Stimulated activated CD4-positive, alpha-beta T cell treated with anti-CD3 and anti-CD28 coated beads, Interleukin-12 subunit alpha, Interleukin-12 subunit beta, amount 100 ng/mL, for 4 hours (primary cell): ENCODE data around the gene P3R3URF.
"Not testable (repeated sequence)": the region's sequence is repeated elsewhere in the genome, so short reads cannot be mapped to it uniquely, and the experiment has no call there.

Experiments
- DNase-seq: peaks from one replicate; pipeline ENCODE4 v3.0.0-alpha.2; 2020

P3R3URF gene

DNA sequence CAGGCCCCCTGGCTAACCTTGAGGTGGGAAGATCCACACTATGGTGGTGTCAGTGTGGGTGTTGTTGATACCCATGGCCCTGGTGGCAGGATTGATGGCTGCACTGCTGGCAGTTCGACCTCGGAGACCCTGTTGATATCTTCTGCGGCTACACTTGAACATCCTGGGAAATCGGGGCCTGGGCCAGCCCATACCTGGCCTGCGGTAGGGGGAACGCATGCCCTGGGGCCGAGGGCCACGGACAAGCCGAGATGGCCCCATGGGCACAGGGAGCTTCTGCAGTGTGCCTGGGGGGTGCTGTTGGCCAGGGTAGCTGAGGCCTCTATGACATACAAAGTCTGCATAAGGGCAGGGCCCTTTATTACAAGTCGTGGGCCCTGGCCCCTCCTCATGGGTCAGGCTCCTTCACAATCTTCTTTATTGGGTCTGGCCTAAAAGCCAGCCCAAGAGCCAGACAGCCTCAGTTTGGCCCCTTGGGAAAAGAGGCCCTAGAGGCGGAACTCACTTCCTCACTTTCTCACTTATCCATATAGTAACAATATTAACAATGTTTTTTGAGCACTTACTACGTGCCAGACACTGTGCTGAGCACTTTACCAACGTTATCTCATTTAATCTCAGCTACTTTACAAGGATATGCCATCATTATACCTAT lies at the start of gene P3R3URF:
Gene P3R3URF, minus strand, starts transcription at position 278 of the 655 bp plus-strand sequence. Its CDS starts 17 bp downstream, at position 261.
- no peak for DNase-seq

GRCh38 chr1:46224966-46225365 lies 48.7 kb upstream of the P3R3URF start:
- DNase-seq = no peak

DNA sequence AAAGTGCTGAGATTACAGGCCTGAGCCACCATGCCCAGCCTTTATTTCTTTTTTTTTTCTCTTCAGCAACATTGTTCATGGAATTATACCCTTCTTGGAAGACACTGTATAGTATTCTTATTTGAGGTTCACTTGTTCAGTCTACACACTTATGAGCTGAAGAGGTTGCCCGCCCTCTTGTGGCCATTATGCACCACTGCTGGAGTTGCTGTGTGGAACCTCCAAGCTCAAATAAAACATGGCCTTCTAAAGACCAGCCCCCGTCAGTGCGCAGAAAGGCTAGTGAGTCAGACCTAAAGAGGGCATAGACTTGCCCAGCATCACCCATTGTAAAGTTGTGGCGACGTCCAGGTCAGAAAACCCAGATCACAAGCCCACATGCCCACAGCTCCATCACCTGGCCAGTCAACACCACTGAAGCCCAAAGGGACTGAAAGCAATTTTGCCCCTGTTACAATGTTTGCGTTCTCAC lies 47.2 kb upstream of the P3R3URF start:
- DNase-seq = peak; percentile 46

DNA sequence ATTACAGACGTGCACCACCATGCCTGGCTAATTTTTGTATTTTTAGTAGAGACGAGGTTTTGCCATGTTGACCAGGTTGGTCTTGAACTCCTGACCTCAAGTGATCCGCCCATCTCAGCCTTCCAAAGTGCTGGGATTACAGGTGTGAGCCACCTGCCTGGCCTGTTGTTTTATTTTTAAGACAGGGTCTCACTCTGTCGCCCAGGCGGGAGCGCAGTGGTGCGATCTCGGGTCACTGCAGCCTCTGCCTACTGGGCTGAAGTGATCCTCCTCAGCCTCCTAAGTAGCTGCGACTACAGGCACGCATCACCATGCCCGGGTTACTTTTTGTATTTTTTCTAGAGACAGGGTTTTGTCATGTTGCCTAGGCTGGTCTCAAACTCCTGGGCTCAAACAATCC lies 46.8 kb upstream of the P3R3URF start:
- DNase-seq = not testable (repeated sequence)

DNA sequence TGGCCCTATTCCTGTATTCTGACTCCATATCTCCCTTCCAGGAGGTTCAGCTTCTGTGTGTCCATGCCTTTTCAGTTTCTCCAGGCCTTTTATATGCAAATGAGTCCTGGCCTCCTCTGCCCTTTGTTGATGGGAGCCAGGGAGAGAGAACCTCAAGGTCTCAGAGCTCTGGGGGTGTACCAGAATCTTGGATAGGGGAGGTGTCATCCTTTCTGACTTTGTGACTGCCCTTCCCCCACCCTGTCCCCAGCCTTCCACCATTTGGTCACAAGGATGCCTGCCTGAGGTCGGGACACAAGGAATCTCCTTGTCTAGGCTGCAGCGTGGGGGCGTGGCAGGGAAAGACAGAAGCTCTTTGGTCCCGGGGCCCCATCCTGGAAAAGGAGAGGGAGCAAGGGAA lies 45.5 kb upstream of the P3R3URF start:
- no peak for DNase-seq

- no peak for DNase-seq
Measured at GRCh38 chr1:46220808-46221207, 44.5 kb upstream of the P3R3URF start.

DNA sequence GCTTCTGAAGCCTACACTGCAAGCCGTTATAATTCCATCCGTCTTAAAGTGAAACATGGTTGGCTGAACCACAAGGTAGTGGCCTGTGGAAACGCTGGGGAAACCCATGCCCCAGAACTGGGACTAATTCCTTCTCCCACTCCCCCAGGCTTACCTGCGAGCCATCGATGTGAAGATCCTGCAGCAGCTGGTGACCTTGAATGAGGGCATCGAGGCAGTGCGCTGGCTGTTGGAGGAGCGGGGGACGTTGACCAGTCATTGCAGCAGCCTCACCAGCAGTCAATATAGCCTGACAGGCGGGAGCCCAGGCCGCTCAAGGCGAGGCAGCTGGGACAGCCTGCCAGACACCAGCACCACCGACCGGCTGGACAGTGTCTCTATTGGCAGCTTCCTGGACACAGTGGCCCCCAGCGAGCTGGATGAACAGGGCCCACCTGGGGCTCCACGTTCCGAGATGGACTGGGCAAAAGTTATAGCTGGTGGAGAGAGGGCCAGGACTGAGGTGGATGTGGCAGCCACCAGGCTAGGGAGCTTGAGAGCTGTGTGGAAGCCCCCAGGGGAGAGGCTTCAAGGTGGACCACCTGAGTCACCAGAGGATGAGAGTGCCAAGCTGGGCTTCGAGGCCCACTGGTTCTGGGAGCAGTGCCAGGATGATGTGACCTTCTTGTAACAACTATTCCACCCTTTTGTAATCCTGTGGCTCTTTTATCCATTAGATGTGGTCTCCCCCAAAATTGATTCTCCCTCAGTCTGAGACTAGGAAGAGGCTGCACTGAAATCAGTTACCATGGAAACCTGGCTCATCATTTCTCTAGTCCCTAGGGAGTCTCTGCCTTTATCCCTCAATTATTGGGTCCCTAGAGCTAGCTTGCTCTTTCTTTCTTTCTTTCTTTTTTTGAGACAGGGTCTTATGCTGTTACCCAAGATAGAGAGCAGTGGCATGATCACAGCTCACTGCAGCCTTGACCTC lies 43.5 kb upstream of the P3R3URF start:
- no peak for DNase-seq

- DNase-seq = no peak
Measured at GRCh38 chr1:46218443-46218842, 42.2 kb upstream of the P3R3URF start.

DNA sequence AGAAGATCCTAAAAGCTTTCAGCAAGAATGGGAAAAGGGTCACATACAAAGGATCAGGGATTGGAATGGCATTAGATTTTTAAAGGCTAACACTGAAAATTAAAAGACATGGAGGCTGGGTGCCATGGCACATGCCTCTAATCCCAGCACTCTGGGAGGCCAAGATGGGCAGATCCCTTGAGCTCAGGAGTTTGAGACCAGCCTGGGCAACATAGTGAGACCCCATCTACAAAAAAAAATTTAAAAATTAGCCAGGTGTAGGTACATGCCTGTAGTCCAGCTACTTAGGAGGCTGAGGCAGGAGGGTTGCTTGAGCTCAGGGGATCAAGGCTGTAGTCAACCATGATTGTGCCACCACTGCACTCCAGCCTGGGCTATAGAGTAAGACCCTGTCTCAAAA lies 39.2 kb upstream of the P3R3URF start:
- no peak for DNase-seq

GRCh38 chr1:46211051-46211450 lies 34.8 kb upstream of the P3R3URF start:
- DNase-seq = no peak

- DNase-seq = no peak
Measured at GRCh38 chr1:46210561-46210960, 34.3 kb upstream of the P3R3URF start.

DNA sequence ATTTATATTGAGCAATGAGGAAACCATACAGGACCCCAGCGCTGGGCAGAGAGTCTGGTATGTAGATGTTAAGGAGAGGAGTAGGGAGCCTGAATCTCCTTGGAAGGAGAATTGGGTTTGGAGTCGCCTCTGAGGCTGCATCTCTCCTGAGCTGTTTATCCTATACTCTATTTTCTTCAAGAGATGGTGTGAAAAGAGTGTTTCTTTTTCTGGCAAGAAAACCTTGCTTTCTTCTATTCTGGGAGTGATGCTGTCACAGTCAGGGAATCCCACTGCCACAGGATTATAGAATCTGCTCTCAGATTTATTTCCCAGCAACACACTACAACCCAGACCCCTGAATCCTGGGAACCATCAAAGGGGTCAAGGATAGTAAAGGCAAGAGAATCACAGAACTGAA lies 30.1 kb upstream of the P3R3URF start:
- no peak for DNase-seq

GRCh38 chr1:46205791-46206190 lies 29.5 kb upstream of the P3R3URF start:
- DNase-seq = no peak

DNA sequence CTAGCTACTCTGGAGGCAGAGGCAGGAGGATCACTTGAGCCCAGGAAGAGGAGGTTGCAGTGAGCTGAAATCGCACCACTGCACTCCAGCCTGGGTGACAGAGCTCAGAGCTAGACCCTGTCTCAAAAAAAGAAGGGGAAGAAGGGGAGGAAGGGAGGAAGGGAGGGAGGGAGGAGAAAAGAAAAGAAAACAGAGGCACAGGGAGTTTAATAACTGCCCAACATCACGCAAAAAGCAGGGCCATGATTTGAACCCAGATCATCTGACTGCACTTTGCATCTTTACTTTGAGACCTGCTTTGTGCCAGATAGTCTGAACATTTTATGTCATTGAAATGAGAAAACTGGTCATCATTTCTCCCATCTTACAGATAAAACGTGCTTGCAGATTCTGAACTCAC lies 28.9 kb upstream of the P3R3URF start:
- no peak for DNase-seq

GRCh38 chr1:46204406-46204742 lies 28.1 kb upstream of the P3R3URF start:
- no peak for DNase-seq

- no peak for DNase-seq
Measured at GRCh38 chr1:46203738-46204405, 27.6 kb upstream of the P3R3URF start.

DNA sequence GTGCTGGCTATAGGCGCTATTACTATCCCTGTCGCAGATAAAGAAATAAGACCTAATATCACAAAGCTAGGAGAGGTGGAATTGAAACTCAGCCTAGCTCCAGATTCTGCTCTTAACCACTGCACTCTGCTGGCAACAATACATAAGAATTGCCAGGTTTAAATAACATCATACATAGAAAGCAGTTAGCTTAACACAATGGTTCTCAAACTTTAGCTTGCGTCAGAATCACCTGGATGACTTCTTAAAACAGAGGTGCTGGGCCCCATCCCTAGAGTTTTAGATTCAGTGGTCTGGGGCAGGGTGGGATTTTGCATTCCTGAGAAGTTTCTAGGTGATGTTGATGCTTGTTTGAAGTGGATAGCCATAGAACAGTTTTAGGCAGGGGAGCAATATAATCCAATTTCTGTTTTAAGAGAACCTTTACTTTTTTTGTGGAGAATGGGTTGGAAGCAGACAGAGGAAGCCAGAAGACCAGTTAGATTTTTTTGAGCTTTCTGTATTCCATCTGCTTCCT lies 23.0 kb upstream of the P3R3URF start:
- DNase-seq = no peak

DNA sequence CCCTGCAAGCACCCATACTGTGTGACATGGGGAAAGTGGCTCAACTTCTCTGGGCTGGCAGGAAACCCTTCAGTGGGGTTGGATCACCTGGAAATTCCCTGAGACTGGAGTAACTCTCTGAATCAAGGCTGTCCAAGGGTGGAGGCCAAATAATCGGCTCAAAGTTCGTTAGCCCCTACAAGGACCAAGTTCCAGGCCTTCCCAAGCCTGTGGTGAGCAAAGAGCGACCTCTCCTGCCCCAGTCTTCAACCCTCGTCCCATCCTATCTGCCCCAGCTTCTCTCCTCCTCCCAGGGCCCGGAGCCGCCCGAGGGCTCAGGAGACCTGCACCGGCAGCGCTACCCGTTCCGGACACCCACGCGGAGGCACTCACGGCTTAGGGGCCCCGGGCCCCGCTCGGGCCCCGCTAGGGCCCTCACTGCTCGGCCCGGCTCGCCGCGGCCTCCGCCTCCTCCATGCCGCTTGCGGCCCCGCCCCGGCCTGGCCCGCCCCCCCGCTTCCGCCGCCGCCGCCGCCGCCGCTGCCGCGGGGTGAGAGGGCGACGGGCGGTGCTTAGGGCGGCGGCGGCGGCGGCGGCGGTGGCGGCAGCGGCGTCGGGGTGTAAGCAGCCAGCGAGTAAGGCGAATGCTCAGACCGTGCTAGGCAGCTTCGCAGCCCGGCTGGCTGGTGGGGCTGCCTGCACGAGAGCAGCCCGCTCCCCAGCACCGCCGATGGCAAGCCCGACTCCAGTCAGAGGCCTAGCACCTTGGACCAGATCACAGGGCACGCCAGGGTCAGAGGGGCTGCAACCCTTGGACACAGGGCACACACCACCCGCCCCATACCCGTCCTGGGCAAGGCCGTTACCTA lies 21.9 kb upstream of the P3R3URF start, which contains the start of gene POMGNT1:
Gene POMGNT1, minus strand, starts transcription at position 471 of the 848 bp plus-strand sequence. CDS start 613 bp downstream, outside the sequence.
- DNase-seq = peak; percentile 77

GRCh38 chr1:46197560-46197963 lies 21.3 kb upstream of the P3R3URF start:
- DNase-seq = no peak

DNA sequence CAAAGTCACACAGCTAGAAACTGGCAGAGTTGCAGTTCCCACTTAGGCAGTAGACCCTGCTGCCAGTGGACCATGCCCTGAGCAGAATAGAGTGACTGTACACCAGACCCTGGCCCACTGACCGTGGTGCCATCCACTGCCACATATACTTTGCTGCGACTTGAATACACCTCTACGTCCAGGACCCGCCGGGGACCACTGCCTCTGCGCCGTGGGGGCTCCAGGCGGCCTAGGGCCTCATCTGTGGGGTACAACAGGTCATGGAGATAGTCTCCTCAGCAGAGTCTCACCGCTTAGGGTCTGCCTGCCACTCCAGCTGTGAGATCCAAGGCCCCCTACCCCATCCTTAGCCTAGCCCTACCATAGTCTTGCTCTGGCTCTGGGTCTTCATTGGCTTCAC lies 20.3 kb upstream of the P3R3URF start:
- no peak for DNase-seq

- DNase-seq = no peak
Measured at GRCh38 chr1:46194641-46195193, 18.4 kb upstream of the P3R3URF start.
